ENCODE data around the gene TDRD12.

- TF ChIP-seq POLR2A (IDR thresholded peaks at IDR 0.05) (no peak), CTCF (IDR thresholded peaks at IDR 0.05) (no peak)
Observed at GRCh38 chr19:32718286-32718685, 1.3 kb upstream of the TDRD12 start.

Measured in body of pancreas (tissue), 4 donors.